ENCODE data around the gene OSBPL3. TPM values are rescaled to one million over a fixed set of nuclear protein-coding genes. Genes with fewer than 3 reads are reported as not detected.

The OSBPL3 gene
- total RNA-seq, 4 donors from 2014 or later: 3.2 to 11.4 (median 6.4) TPM

DNA sequence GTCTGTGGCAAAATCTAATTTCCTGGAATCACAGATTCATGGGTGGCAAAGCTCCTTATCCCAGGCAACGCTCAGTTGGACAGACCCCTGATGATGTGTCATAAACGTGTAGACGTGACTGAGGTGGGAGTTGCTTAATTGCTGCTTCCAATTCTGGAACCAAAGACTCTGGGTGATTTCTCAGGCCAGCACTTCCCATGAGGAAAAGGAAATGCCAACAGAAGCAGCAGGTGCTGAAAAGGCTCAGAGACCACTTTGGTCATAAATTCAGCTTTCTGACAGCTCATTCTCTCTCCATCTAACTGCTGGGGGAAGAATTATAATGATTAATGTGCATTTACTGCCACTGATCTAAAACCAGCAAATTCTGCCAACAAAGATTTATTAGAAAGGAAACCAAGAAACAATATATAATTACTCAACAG lies 88.7 kb downstream of the OSBPL3 start:
- TF ChIP-seq POLR2AphosphoS5 (IDR thresholded peaks at IDR 0.05): no peak
- TF ChIP-seq, protein P1, sequence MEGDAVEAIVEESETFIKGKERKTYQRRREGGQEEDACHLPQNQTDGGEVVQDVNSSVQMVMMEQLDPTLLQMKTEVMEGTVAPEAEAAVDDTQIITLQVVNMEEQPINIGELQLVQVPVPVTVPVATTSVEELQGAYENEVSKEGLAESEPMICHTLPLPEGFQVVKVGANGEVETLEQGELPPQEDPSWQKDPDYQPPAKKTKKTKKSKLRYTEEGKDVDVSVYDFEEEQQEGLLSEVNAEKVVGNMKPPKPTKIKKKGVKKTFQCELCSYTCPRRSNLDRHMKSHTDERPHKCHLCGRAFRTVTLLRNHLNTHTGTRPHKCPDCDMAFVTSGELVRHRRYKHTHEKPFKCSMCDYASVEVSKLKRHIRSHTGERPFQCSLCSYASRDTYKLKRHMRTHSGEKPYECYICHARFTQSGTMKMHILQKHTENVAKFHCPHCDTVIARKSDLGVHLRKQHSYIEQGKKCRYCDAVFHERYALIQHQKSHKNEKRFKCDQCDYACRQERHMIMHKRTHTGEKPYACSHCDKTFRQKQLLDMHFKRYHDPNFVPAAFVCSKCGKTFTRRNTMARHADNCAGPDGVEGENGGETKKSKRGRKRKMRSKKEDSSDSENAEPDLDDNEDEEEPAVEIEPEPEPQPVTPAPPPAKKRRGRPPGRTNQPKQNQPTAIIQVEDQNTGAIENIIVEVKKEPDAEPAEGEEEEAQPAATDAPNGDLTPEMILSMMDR (IDR thresholded peaks at IDR 0.05): no peak
- TF ChIP-seq POLR2A (IDR thresholded peaks at IDR 0.05): no peak
- no peak for TF ChIP-seq EP300 (IDR thresholded peaks at IDR 0.05)
- Histone ChIP-seq H3K27ac (no peak overlapping the region), H3K9me3 (no peaks in the 10 kb centered on the region), H3K27me3 (no peaks in the 10 kb centered on the region), H3K36me3 (no peaks in the 10 kb centered on the region), H3K4me1 (no peaks in the 10 kb centered on the region), H3K4me3 (no peak overlapping the region)
- ATAC-seq: no peak
- WGBS, 2 donors (ENCODE audit: low coverage in 1 of 2): 59% methylated on average over 3 of the region's 3 CpGs; no CpG with 5 or more reads in 1 of the 2 donors

DNA sequence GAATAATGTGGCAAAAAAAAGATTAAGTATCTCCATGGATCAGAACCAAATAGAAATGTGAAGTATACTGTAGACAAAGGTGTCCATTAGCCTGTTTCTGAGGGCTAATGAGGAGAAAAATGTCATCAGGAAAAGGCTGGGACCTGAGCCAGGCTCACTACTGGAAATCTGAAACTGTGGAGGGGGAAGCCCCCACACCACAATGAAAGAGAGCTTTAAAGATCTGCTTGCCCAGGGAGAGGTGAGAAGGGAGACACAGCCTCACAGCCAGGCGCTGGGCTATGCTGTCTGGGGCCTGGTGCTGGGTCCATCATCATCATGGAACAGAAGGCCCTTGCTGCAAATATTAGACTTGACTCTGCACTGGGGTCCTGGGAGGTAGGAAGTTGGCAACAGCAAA lies 90.4 kb downstream of the OSBPL3 start:
- no peaks in the 10 kb centered on the region for H3K36me3 ChIP-seq
- no peaks in the 10 kb centered on the region for H3K9me3 ChIP-seq
- H3K4me3 ChIP-seq: no peak overlapping the region
- no peak for ATAC-seq
- WGBS, 2 donors (ENCODE audit: low coverage in 1 of 2): no CpG with 5 or more reads among the region's 1 CpG
- H3K27me3 ChIP-seq: no peaks in the 10 kb centered on the region
- no peaks in the 10 kb centered on the region for H3K4me1 ChIP-seq
- no peak overlapping the region for H3K27ac ChIP-seq
- TF ChIP-seq, protein P1 (IDR thresholded peaks at IDR 0.05): no peak
- TF ChIP-seq POLR2AphosphoS5 (IDR thresholded peaks at IDR 0.05): no peak
- no peak for TF ChIP-seq EP300 (IDR thresholded peaks at IDR 0.05)
- no peak for TF ChIP-seq POLR2A (IDR thresholded peaks at IDR 0.05)

DNA sequence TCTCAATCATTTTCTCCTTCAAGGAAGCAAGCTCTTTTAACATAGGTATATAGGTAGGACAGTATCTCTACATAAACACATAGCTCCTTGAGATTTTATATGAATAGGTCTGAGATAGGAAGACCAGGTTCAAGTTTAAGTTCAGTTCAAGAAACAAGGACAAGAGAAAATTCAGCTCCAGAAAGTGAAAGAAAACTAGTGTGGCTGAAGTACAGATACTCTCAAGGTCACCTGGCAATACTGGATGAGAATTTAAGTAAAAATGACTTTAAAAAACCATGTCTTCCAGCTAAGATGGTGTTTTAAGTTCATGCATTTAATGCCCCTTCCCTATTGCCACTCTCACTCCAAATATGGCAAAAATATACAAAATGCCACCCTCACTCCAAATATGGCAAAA lies 91.3 kb downstream of the OSBPL3 start:
- no peak overlapping the region for H3K4me3 ChIP-seq
- H3K36me3 ChIP-seq: no peaks in the 10 kb centered on the region
- no peaks in the 10 kb centered on the region for H3K27me3 ChIP-seq
- no peak overlapping the region for H3K27ac ChIP-seq
- no peak for ATAC-seq
- H3K9me3 ChIP-seq: no peaks in the 10 kb centered on the region
- H3K4me1 ChIP-seq: no peaks in the 10 kb centered on the region
- no peak for TF ChIP-seq POLR2A (IDR thresholded peaks at IDR 0.05)
- no peak for TF ChIP-seq POLR2AphosphoS5 (IDR thresholded peaks at IDR 0.05)
- TF ChIP-seq, protein P1 (IDR thresholded peaks at IDR 0.05): no peak
- no peak for TF ChIP-seq EP300 (IDR thresholded peaks at IDR 0.05)

DNA sequence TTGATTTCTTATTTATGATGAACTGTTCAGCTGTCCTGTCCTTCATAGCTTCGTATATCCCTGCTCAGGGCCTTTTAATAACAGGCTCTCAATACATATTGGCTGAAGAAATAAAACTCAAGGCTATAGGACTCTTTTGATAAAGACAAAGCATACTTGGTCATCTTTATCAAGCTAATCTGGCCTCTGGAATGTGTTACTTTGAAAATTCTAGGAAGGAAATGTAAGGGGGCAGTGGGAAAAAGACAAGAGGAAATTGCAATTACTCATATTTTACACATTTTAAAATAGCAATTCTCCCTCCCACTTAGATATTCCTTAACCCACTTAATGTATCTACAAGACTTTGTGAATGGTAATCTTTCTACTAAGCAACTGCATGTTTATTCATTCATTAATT lies 94.3 kb downstream of the OSBPL3 start:
- H3K27me3 ChIP-seq: no peaks in the 10 kb centered on the region
- no peak for TF ChIP-seq EP300 (IDR thresholded peaks at IDR 0.05)
- TF ChIP-seq, protein P1 (IDR thresholded peaks at IDR 0.05): no peak
- no peak for TF ChIP-seq POLR2A (IDR thresholded peaks at IDR 0.05)
- TF ChIP-seq POLR2AphosphoS5 (IDR thresholded peaks at IDR 0.05): no peak
- H3K36me3 ChIP-seq: no peaks in the 10 kb centered on the region
- WGBS, 2 donors (ENCODE audit: low coverage in 1 of 2): 71 to 80% methylated on average over 1 of the region's 1 CpG
- no peak for ATAC-seq
- H3K4me3 ChIP-seq: no peak overlapping the region
- H3K27ac ChIP-seq: no peak overlapping the region
- H3K9me3 ChIP-seq: no peaks in the 10 kb centered on the region
- peaks cover 0 to 9% (median 6%) of the 10 kb centered on the region in 3 donors for H3K4me1 ChIP-seq

DNA sequence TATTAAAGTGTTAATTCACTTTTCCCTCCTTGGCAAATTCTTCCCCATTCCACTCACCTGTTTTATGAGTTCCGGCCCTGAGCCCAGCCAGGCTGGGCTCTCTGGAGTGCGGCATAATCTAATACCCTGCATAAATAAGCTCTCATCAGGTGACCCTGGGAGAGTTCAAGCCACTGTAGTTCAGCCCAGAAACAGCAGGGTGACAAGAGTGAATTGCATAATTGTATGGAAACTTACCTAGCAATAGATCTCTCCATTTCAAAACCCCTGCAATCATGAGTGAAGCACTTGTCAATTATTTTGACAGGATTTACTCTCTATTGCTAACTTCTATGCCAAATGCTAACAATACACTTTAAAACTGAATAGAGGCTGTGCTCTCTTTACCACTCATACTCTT lies 94.7 kb downstream of the OSBPL3 start:
- WGBS, 2 donors (ENCODE audit: low coverage in 1 of 2): 90% methylated on average over 2 of the region's 2 CpGs; no CpG with 5 or more reads in 1 of the 2 donors

More for the DNA sequence above, 94.7 kb downstream of the OSBPL3 start:
- TF ChIP-seq EP300 (IDR thresholded peaks at IDR 0.05): no peak
- Histone ChIP-seq H3K27ac (no peak overlapping the region), H3K36me3 (no peaks in the 10 kb centered on the region), H3K4me1 (peaks cover 0 to 9% (median 6%) of the 10 kb centered on the region in 3 donors), H3K27me3 (no peaks in the 10 kb centered on the region), H3K4me3 (no peak overlapping the region), H3K9me3 (no peaks in the 10 kb centered on the region)
- ATAC-seq: no peak

All from gastroesophageal sphincter (tissue), 4 donors.